ENCODE results near the gene MLIP.
"Not testable (repeated sequence)": the region's sequence is repeated elsewhere in the genome, so short reads cannot be mapped to it uniquely, and the experiment has no call there.

The MLIP gene

DNA sequence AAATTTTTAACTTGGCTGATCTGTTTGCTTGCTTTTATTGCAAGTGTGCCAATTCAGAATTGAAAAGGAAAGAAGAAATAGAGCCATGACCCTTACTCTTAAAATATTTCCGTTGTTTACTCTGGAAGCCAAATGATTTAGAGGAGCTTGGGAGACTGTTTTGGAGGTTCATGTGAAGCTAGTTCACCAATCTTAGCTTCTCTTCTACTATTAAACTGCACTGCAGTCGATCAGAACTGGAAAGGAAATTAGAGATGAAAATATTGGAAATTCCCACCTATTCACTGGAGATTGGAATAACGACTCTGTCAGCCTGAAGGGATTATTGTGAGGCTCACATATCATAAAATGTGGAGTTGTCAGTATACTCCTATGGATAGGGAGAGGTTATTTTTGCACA, 81.8 kb downstream of the MLIP start:
- Histone ChIP-seq H3K27ac (no peak overlapping the region), H3K4me1 (ENCODE audit: control insufficient read depth in 1 of 2, insufficient read depth in 1 of 2, low read depth in 1 of 2, low read length in 1 of 2) (peaks cover 10 to 13% of the 10 kb centered on the region in 2 experiments), H3K27me3 (no peaks in the 10 kb centered on the region), H3K9me3 (no peaks in the 10 kb centered on the region), H3K4me3 (ENCODE audit: low read depth in 1 of 2, low read length in 1 of 2) (no peak overlapping the region), H3K36me3 (no peaks in the 10 kb centered on the region)
- no peak for TF ChIP-seq CTCF (IDR thresholded peaks at IDR 0.05)

DNA sequence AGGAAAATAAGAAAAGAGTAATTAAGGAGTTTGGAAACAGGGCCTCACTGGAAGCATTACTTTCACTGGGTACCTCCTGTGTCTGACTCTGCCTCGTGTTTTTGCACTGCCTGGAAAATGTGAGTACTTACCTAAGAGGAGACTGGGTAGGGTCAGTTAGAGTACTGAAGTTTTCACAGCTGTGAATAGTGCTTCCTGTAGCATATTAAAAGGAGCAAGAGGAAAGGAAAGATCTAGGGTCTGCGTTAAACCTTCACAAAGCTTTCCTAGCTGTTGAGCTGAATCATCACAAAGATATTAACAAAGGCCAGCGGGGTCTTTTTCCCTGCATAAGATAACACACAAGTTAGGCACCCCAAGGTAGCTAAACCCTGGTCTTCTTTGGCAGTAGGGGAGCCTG, 82.3 kb downstream of the MLIP start:
- H3K36me3 ChIP-seq, result no peaks in the 10 kb centered on the region
- no peak overlapping the region for H3K4me3 ChIP-seq (ENCODE audit: low read depth in 1 of 2, low read length in 1 of 2)
- no peak for TF ChIP-seq CTCF (IDR thresholded peaks at IDR 0.05)
- no peak overlapping the region for H3K27ac ChIP-seq
- H3K4me1 ChIP-seq (ENCODE audit: control insufficient read depth in 1 of 2, insufficient read depth in 1 of 2, low read depth in 1 of 2, low read length in 1 of 2), result peaks cover 15 to 18% of the 10 kb centered on the region in 2 experiments
- H3K9me3 ChIP-seq, result no peaks in the 10 kb centered on the region
- H3K27me3 ChIP-seq, result no peaks in the 10 kb centered on the region

GRCh38 chr6:54194067-54194466, 82.8 kb downstream of the MLIP start:
- H3K4me3 ChIP-seq (ENCODE audit: low read depth in 1 of 2, low read length in 1 of 2), result no peak overlapping the region
- TF ChIP-seq CTCF (IDR thresholded peaks at IDR 0.05), result no peak
- peaks cover 19 to 20% of the 10 kb centered on the region in 2 experiments for H3K4me1 ChIP-seq (ENCODE audit: control insufficient read depth in 1 of 2, insufficient read depth in 1 of 2, low read depth in 1 of 2, low read length in 1 of 2)
- no peaks in the 10 kb centered on the region for H3K36me3 ChIP-seq
- H3K27me3 ChIP-seq, result no peaks in the 10 kb centered on the region
- no peak overlapping the region for H3K27ac ChIP-seq
- H3K9me3 ChIP-seq, result no peaks in the 10 kb centered on the region

- Histone ChIP-seq H3K36me3 (no peaks in the 10 kb centered on the region), H3K9me3 (no peaks in the 10 kb centered on the region), H3K27me3 (no peaks in the 10 kb centered on the region), H3K4me3 (ENCODE audit: low read depth in 1 of 2, low read length in 1 of 2) (no peak overlapping the region), H3K27ac (no peak overlapping the region), H3K4me1 (ENCODE audit: control insufficient read depth in 1 of 2, insufficient read depth in 1 of 2, low read depth in 1 of 2, low read length in 1 of 2) (peaks cover 26 to 30% of the 10 kb centered on the region in 2 experiments)
- TF ChIP-seq CTCF (IDR thresholded peaks at IDR 0.05), result no peak
Measured at GRCh38 chr6:54195637-54196036, 84.4 kb downstream of the MLIP start.

DNA sequence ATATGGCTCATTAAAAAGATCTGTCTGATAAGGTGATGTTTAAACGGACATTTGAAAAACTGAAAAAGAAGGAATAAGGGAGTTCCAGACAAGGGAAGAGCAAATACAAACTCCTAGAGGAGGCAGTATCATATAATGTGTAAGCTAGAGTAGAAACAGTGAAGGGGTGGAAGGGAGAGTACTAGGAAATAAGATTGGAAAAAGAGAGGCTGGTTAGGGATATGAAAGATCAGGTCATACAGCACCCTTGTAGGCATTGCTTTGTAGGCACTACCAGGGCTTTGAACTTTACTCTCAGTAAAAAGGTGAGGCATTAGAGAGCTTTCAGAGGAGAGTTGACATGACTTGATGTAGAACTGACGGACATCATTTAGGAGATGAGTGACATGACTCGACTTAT, 85.7 kb downstream of the MLIP start:
- TF ChIP-seq CTCF (IDR thresholded peaks at IDR 0.05), result no peak
- no peaks in the 10 kb centered on the region for H3K36me3 ChIP-seq

DNA sequence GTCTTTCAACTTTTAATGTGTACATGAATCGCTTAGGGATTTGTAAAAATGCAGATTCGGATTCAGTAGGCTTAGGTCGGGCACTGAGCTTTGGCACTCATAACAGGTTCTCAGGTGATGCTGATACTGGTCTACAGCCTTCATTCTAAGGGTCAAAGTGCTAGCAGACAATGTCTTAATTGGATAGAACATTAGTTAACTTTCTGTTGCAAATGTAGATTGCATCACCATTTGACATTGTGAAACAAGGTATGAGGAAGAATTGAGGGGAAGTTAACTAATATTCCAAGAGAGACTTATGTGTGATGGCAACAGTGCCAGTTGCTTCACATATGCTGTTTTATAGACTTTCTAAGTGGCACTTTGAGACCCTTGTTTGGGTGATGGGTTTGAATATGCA, 86.9 kb downstream of the MLIP start:
- no peak overlapping the region for H3K4me3 ChIP-seq (ENCODE audit: low read depth in 1 of 2, low read length in 1 of 2)
- H3K27me3 ChIP-seq, result no peaks in the 10 kb centered on the region
- no peaks in the 10 kb centered on the region for H3K36me3 ChIP-seq
- no peak for TF ChIP-seq CTCF (IDR thresholded peaks at IDR 0.05)
- peaks cover 26 to 30% of the 10 kb centered on the region in 2 experiments for H3K4me1 ChIP-seq (ENCODE audit: control insufficient read depth in 1 of 2, insufficient read depth in 1 of 2, low read depth in 1 of 2, low read length in 1 of 2)
- H3K27ac ChIP-seq, result peak overlapping the region; percentile 81
- no peaks in the 10 kb centered on the region for H3K9me3 ChIP-seq

More for the DNA sequence above, 85.7 kb downstream of the MLIP start:
- no peaks in the 10 kb centered on the region for H3K9me3 ChIP-seq
- H3K4me3 ChIP-seq (ENCODE audit: low read depth in 1 of 2, low read length in 1 of 2), result no peak overlapping the region
- no peaks in the 10 kb centered on the region for H3K27me3 ChIP-seq
- H3K4me1 ChIP-seq (ENCODE audit: control insufficient read depth in 1 of 2, insufficient read depth in 1 of 2, low read depth in 1 of 2, low read length in 1 of 2), result peaks cover 26 to 30% of the 10 kb centered on the region in 2 experiments
- H3K27ac ChIP-seq, result peak overlapping the region; percentile 81

GRCh38 chr6:54203474-54204035, 92.3 kb downstream of the MLIP start:
- H3K27ac ChIP-seq; H3K36me3 ChIP-seq; H3K27me3 ChIP-seq; H3K9me3 ChIP-seq; H3K4me3 ChIP-seq (ENCODE audit: low read depth in 1 of 2, low read length in 1 of 2): not testable (repeated sequence)
- peaks cover 12 to 15% of the 10 kb centered on the region in 2 experiments for H3K4me1 ChIP-seq (ENCODE audit: control insufficient read depth in 1 of 2, insufficient read depth in 1 of 2, low read depth in 1 of 2, low read length in 1 of 2)

Measured in neutrophil (primary cell).